Colon (tissue), 2 donors: ENCODE results near the gene FAM50B.

Experiments used
- FAIRE-seq: peaks from 2 replicates; lab custom pipeline; 2012; peaks lifted over from hg19 to GRCh38; lab: Jason Lieb, UNC
- donor health status: control.
- donor health status: control.

FAM50B gene

DNA sequence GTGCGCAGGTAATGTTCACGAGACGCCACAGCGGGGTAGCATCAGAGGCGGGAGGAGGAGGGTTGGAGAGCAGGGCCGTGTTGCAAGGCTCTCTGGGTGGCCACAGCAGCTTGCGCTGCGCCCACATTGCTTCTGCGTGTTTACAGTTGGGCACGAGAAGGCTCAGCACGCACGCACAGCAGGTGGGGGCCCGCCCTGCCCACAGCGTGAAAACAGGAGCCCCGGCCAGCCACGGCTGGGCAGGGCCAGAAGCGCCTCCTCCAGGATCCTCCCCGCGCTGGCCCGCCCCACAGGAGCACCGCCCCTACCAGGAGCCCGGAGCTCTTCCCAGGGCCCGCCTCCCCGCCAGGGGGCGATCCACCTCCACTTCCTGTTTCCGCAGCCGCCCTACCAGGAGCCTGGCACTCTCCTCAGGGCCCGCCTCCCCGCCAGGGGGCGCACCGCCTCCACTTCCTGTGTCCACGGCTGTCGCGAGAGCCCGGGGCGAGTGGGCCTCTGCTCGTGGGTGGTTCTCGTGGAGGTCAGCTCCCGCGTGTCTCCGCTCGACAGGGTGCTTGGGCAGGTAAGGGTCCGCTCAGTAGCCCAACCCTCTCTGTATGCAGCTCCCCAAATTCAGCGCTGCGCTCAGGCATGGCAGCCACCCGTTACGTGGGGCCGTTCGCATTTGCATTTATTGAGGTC is at the start of gene FAM50B:
FAM50B (plus strand) TSS at position 449 of the 681 bp plus-strand sequence. CDS start 439 bp downstream, outside the sequence.
- FAIRE-seq, result no peak

- FAIRE-seq, result no peak
Observed at GRCh38 chr6:3799719-3800118, 49.5 kb upstream of the FAM50B start.

DNA sequence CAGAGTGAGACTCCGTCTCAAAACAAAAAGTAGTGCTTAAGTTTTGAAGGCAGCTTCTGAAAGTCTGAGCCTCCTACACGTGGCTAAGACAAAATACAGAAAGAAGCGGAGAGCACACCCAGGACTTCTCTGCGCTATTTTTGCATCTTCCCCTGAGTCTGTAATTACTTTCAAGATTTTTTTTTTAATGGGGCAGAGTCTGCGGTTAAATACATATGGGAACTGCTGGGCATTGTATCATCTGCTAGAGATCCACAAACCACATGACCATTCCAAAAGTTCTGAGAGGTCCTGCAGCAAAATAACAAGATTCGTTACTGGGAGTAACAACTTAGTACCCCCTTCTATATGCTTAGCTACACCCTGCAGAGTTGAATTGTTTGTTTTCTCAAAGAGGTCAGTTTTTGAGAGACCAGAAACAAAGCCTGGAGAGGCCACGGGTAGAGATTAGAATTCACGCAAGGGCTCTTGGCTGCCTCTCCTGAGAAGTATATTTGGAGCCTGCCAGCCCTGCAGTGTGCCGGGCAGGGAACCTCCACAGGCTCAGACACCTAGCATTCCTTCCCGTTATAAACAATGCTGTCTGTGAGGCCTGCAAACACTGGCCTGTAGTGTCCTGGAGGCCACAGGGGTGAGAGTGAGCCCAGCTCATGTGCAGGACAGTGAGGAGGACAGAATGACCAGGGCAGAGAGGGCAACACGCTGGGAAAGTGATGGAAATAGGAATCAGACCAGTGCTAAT is 48.2 kb upstream of the FAM50B start:
- no peak for FAIRE-seq

DNA sequence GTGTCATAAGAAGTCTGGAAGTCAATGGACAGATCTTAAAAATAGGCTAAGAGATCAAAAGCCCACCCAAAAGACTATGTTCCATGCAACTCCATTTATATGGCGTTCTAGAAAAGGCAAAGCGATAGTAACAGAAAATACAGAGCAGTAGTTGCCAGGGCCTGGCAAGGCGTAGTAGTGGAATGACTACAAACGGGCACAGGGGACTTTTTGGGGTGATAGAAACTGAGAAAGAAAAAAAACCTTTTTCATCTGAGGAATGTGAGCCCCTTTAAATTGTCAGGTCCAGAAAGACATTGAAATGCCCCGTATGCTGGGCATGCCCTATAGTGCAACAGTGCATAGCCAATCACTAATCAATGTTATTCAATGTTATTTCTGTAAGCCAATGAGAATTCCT is 47.2 kb upstream of the FAM50B start:
- FAIRE-seq, result no peak

GRCh38 chr6:3803627-3804468 is 45.3 kb upstream of the FAM50B start:
- no peak for FAIRE-seq

DNA sequence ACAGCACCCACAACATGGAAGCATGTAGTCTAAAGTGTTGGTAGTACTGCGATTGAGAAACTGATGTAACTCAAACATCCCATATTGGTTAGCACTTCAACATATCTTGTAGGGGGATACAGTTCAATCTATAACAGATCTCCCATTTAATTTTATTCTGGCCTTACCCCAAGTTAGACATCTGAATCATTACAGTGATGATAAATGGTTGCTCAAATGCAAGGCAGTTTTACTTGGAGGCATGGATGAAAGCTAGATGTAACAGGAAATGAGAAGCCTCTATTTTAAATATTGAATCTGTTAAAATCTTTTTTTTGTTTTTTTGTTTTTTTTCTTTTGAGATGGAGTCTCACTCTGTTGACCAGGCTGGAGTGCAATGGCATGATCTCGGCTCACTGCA is 44.2 kb upstream of the FAM50B start:
- FAIRE-seq, result no peak

- no peak for FAIRE-seq
Observed at GRCh38 chr6:3805448-3806123, 43.6 kb upstream of the FAM50B start.

GRCh38 chr6:3806169-3806922 is 42.8 kb upstream of the FAM50B start:
- FAIRE-seq, result no peak

DNA sequence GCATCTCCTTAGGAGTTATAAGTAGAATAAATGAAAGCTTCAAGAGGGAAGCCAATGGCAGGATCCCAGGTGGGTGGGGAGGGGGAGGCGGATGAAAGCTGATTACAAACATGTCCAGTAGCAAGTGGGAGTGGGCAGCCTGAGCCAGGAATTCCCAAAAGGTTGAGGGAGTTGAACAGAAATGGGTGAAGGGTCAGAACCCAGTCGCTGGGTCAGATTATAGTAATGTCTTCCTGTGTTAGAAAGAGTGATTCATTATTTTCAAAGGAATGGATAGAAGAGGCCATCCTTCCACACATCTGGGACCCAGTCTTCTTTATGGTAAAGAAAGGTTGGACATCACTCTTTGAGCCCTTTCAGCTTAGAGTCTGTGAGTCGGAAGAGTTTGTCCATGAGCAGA is 41.0 kb upstream of the FAM50B start:
- FAIRE-seq, result no peak

DNA sequence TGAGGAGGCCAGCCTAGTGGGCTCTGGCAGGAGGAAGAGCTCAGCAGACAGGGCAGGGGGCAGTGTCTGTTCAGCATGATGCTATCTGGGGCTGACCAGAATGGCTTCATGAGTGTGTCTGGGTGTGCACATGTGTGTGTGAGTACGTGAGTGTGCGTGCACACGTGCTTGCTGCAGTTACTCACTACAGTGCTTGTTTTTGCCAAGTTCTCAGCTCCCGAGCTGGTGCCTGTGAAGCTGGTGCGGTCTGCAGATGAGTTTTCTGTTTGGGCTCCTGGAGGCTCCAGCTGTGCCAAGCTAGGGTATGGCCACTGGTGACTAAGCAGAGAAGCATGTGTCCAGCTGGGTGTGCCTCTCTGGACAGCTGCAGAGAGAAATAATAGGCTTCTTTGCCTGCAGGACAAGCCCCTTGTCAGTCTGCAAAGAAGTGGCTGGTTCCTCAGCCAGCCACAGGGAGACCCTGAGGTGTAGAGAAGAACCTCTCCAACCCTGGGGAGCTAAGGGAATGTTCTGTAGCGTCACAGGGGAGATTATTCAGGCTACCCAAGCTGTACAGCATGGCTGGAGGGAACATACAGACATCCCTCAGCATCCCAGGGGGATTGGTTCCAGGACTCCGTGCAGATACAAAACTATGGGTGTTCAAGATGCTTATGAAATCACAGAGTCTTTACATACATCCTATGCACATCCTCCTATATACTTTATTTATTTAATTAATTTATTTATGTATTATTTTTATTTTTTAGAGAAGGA is 40.2 kb upstream of the FAM50B start:
- no peak for FAIRE-seq

GRCh38 chr6:3809515-3809891 is 39.7 kb upstream of the FAM50B start:
- FAIRE-seq, result no peak

GRCh38 chr6:3809982-3810381 is 39.2 kb upstream of the FAM50B start:
- FAIRE-seq, result no peak

- FAIRE-seq, result no peak
Observed at GRCh38 chr6:3811191-3811590, 38.0 kb upstream of the FAM50B start.

- FAIRE-seq, result no peak
Observed at GRCh38 chr6:3812596-3812995, 36.6 kb upstream of the FAM50B start.

DNA sequence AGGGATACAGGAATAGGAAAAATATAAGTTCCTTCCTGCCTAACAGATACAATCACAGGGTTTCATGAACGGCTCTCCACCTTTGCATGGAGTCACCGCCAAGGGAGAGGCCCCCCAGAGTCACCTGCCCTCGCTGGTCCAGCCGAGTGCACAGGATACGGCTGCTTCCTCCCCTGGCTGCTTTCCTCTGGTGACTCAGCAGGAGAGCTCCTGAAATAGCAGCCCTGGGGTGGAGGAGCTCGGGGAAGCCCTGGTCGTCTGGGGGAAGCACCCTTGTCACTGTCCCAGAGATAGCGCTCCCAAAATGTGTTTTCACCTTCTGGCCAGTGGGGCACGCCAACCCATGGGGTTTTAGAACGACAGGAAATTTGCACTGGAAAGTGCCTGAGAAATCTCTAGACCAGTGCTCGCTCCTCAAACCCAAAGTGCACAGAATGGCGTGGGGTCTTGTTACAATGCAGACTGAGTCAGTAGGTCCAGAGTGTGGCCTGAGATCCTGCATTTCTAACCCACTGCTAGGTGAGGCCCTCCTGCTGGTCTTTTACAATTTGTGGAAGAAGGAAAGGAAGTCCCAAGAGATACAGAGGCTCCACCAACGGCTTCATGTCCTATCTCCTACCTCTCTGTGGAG is 35.9 kb upstream of the FAM50B start:
- no peak for FAIRE-seq

DNA sequence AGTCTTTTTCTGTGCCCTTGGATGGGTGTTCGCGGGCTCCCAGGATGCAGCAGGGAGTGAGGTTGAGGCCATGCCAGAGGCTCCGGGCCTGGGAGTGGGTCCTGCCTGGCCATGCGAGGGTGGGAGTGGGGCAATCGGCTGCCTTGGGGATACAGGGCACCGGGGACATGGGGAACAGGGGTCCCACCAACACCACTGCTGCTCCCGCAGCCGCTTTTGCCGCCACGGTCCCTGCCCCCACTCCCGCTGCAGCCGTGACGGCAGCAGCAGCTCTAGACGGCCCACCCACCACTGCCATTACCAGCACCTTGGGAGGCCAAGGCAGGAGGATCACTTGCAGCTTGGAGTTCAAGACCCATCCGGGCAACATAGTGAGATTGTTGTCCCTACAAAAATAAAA is 35.3 kb upstream of the FAM50B start:
- FAIRE-seq, result no peak

GRCh38 chr6:3814539-3814938 is 34.6 kb upstream of the FAM50B start:
- FAIRE-seq, result no peak

DNA sequence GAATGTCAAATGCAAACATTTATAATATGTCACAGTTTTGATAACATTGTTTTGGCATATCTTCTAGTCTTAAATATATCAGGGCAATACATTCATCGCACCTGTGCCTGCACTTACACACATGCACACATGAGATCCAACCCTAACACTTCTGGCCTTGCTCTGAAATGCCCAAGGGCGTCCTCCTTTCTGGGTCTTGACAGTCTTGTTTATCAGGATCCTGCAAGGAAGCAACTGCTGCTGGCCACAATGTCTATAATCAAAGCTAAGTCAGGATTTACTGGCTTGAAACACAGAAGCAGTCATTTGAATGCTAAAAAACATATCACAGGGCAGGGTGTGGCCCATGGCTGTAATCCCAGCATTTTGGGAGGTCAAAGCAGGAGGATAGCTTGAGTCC is 32.9 kb upstream of the FAM50B start:
- FAIRE-seq, result no peak

GRCh38 chr6:3819161-3820110 is 29.7 kb upstream of the FAM50B start:
- FAIRE-seq, result no peak
